ENCODE data around the gene RPTOR.

Gene RPTOR

GRCh38 chr17:80804466-80804865 lies 259.8 kb downstream of the RPTOR start:
- no peak overlapping the region for H3K27ac ChIP-seq (ENCODE audit: low read depth, low read length, poor library complexity, severe bottlenecking)
- no peaks in the 10 kb centered on the region for H3K27me3 ChIP-seq (ENCODE audit: insufficient read depth, low read length)
- H4K20me1 ChIP-seq (ENCODE audit: insufficient read depth, low read length): no peaks in the 10 kb centered on the region
- H3K9ac ChIP-seq (ENCODE audit: low read length): no peak overlapping the region
- TF ChIP-seq EZH2 (IDR thresholded peaks at IDR 0.05; ENCODE audit: borderline replicate concordance, low read length): no peak
- TF ChIP-seq CTCF (IDR thresholded peaks at IDR 0.05; ENCODE audit: low read length): no peak
- no peaks in the 10 kb centered on the region for H3F3A ChIP-seq (ENCODE audit: insufficient read depth, low read length)
- H3K4me3 ChIP-seq (ENCODE audit: low read depth, low read length, poor library complexity, severe bottlenecking): no peak overlapping the region
- H2AFZ ChIP-seq (ENCODE audit: low read length): no peak overlapping the region
- H3K9me2 ChIP-seq (ENCODE audit: low read depth, low read length): no peaks in the 10 kb centered on the region
- no peak overlapping the region for H3K4me2 ChIP-seq (ENCODE audit: low read length)
- peaks cover 13% of the 10 kb centered on the region for H3K79me2 ChIP-seq (ENCODE audit: insufficient read depth, low read length)
- H3K36me3 ChIP-seq (ENCODE audit: insufficient read depth, low read length): peaks cover 97% of the 10 kb centered on the region
- peaks cover 9% of the 10 kb centered on the region for H3K9me3 ChIP-seq (ENCODE audit: low read length)
- peaks cover 4% of the 10 kb centered on the region for H3K4me1 ChIP-seq (ENCODE audit: insufficient read depth, low read length, severe bottlenecking)

- no peak overlapping the region for H3K9ac ChIP-seq (ENCODE audit: low read length)
- no peak overlapping the region for H2AFZ ChIP-seq (ENCODE audit: low read length)
- H3K36me3 ChIP-seq (ENCODE audit: insufficient read depth, low read length): peaks cover 92% of the 10 kb centered on the region
- H3K4me3 ChIP-seq (ENCODE audit: low read depth, low read length, poor library complexity, severe bottlenecking): no peak overlapping the region
- no peaks in the 10 kb centered on the region for H4K20me1 ChIP-seq (ENCODE audit: insufficient read depth, low read length)
- H3K27ac ChIP-seq (ENCODE audit: low read depth, low read length, poor library complexity, severe bottlenecking): no peak overlapping the region
- peaks cover 9% of the 10 kb centered on the region for H3K9me3 ChIP-seq (ENCODE audit: low read length)
- no peaks in the 10 kb centered on the region for H3K9me2 ChIP-seq (ENCODE audit: low read depth, low read length)
- no peaks in the 10 kb centered on the region for H3K27me3 ChIP-seq (ENCODE audit: insufficient read depth, low read length)
- no peaks in the 10 kb centered on the region for H3F3A ChIP-seq (ENCODE audit: insufficient read depth, low read length)
- TF ChIP-seq EZH2 (IDR thresholded peaks at IDR 0.05; ENCODE audit: borderline replicate concordance, low read length) (no peak), CTCF (IDR thresholded peaks at IDR 0.05; ENCODE audit: low read length) (no peak)
- H3K4me2 ChIP-seq (ENCODE audit: low read length): no peak overlapping the region
- H3K4me1 ChIP-seq (ENCODE audit: insufficient read depth, low read length, severe bottlenecking): no peaks in the 10 kb centered on the region
- H3K79me2 ChIP-seq (ENCODE audit: insufficient read depth, low read length): peaks cover 17% of the 10 kb centered on the region
Measured at GRCh38 chr17:80805032-80805751, 260.6 kb downstream of the RPTOR start.

- no peak overlapping the region for H2AFZ ChIP-seq (ENCODE audit: low read length)
- no peak for TF ChIP-seq CTCF (IDR thresholded peaks at IDR 0.05; ENCODE audit: low read length)
- no peak for TF ChIP-seq EZH2 (IDR thresholded peaks at IDR 0.05; ENCODE audit: borderline replicate concordance, low read length)
- H3F3A ChIP-seq (ENCODE audit: insufficient read depth, low read length): no peaks in the 10 kb centered on the region
- peaks cover 9% of the 10 kb centered on the region for H3K9me3 ChIP-seq (ENCODE audit: low read length)
- peaks cover 92% of the 10 kb centered on the region for H3K36me3 ChIP-seq (ENCODE audit: insufficient read depth, low read length)
- H3K27me3 ChIP-seq (ENCODE audit: insufficient read depth, low read length): no peaks in the 10 kb centered on the region
- H3K9me2 ChIP-seq (ENCODE audit: low read depth, low read length): no peaks in the 10 kb centered on the region
- H4K20me1 ChIP-seq (ENCODE audit: insufficient read depth, low read length): no peaks in the 10 kb centered on the region
- H3K79me2 ChIP-seq (ENCODE audit: insufficient read depth, low read length): peaks cover 26% of the 10 kb centered on the region
- H3K4me1 ChIP-seq (ENCODE audit: insufficient read depth, low read length, severe bottlenecking): no peaks in the 10 kb centered on the region
- H3K9ac ChIP-seq (ENCODE audit: low read length): no peak overlapping the region
- H3K27ac ChIP-seq (ENCODE audit: low read depth, low read length, poor library complexity, severe bottlenecking): no peak overlapping the region
- H3K4me3 ChIP-seq (ENCODE audit: low read depth, low read length, poor library complexity, severe bottlenecking): no peak overlapping the region
- no peak overlapping the region for H3K4me2 ChIP-seq (ENCODE audit: low read length)
Measured at GRCh38 chr17:80807014-80807413, 262.4 kb downstream of the RPTOR start.

Measured in OCI-LY1 (cell line).